H9 (cell line): ENCODE measurements around the gene HMOX2. TPM values are rescaled to one million over a fixed set of nuclear protein-coding genes. Genes with fewer than 3 reads are reported as not detected.

ENCODE experiments used
- DNase-seq: peaks from one replicate; pipeline ENCODE4 v3.0.0-alpha.2; 2017
- H2AFZ ChIP-seq: one replicate; pipeline ENCODE4 v1.6.1; 2013; ENCODE audit warnings: mild to moderate bottlenecking, low read length, control low read depth, moderate library complexity
- H2AK5ac ChIP-seq: 2 replicates; pipeline ENCODE4 v1.6.1; 2013; ENCODE audit warnings: low read length, control low read depth, mixed read lengths; ENCODE audit not compliant: insufficient read length
- H2BK120ac ChIP-seq: one replicate; pipeline ENCODE4 v1.6.1; 2013; ENCODE audit warnings: low read depth, mild to moderate bottlenecking, low read length, control low read depth, inconsistent platforms; ENCODE audit not compliant: poor library complexity, severe bottlenecking
- H2BK12ac ChIP-seq: 2 replicates; pipeline ENCODE4 v1.6.1; 2013; ENCODE audit warnings: low read length, control low read depth, mixed read lengths, low read depth; ENCODE audit not compliant: insufficient read length
- H2BK15ac ChIP-seq: 2 replicates; pipeline ENCODE4 v1.6.1; 2013; ENCODE audit warnings: low read depth, low read length, control low read depth
- H2BK20ac ChIP-seq: one replicate; pipeline ENCODE4 v1.6.1; 2013; ENCODE audit warnings: low read depth, mild to moderate bottlenecking, low read length, control low read depth, inconsistent platforms; ENCODE audit not compliant: poor library complexity, severe bottlenecking
- H2BK5ac ChIP-seq: 2 replicates; pipeline ENCODE4 v1.6.1; 2013; ENCODE audit warnings: low read length, control low read depth, mixed read lengths; ENCODE audit not compliant: insufficient read length
- H3K14ac ChIP-seq: 2 replicates; pipeline ENCODE4 v1.6.1; 2013; ENCODE audit warnings: low read length, control low read depth; ENCODE audit not compliant: insufficient read depth
- H3K18ac ChIP-seq: 2 replicates; pipeline ENCODE4 v1.6.1; 2013; ENCODE audit warnings: low read depth, mild to moderate bottlenecking, mixed read lengths, low read length, control low read depth; ENCODE audit not compliant: insufficient read length
- H3K23ac ChIP-seq: 2 replicates; pipeline ENCODE4 v1.6.1; 2013; ENCODE audit warnings: low read length, control low read depth, mixed read lengths, low read depth; ENCODE audit not compliant: insufficient read length
- H3K23me2 ChIP-seq: 2 replicates; pipeline ENCODE4 v1.6.1; 2013; ENCODE audit warnings: low read depth, mild to moderate bottlenecking, mixed read lengths, low read length, control low read depth; ENCODE audit not compliant: insufficient read length, poor library complexity, severe bottlenecking
- H3K27ac ChIP-seq: 2 replicates; pipeline ENCODE4 v1.5.1; 2013; ENCODE audit warnings: low read length, control low read depth, mixed read lengths, low read depth; ENCODE audit not compliant: insufficient read length
- H3K27me3 ChIP-seq: 2 replicates; pipeline ENCODE4 v1.6.1; 2013; ENCODE audit warnings: low read length, control low read depth, inconsistent platforms; ENCODE audit not compliant: insufficient read depth
- H3K4ac ChIP-seq: 2 replicates; pipeline ENCODE4 v1.6.1; 2013; ENCODE audit warnings: low read depth, mild to moderate bottlenecking, control low read depth, inconsistent platforms, low read length, moderate library complexity
- H3K4me1 ChIP-seq: 2 replicates; pipeline ENCODE4 v1.6.1; 2013; ENCODE audit warnings: low read length, control low read depth, inconsistent platforms; ENCODE audit not compliant: insufficient read depth
- H3K4me2 ChIP-seq: 2 replicates; pipeline ENCODE4 v1.6.1; 2013; ENCODE audit warnings: low read length, control low read depth, mixed read lengths; ENCODE audit not compliant: insufficient read length, insufficient read depth
- H3K56ac ChIP-seq: 2 replicates; pipeline ENCODE4 v1.6.1; 2013; ENCODE audit warnings: low read depth, mild to moderate bottlenecking, mixed read lengths, low read length, control low read depth; ENCODE audit not compliant: insufficient read length
- H3K79me1 ChIP-seq: 2 replicates; pipeline ENCODE4 v1.6.1; 2013; ENCODE audit warnings: low read depth, mild to moderate bottlenecking, moderate library complexity, low read length, control low read depth, inconsistent platforms; ENCODE audit not compliant: insufficient read depth, poor library complexity, severe bottlenecking
- H3K79me2 ChIP-seq: 2 replicates; pipeline ENCODE4 v1.6.1; 2013; ENCODE audit warnings: low read length, control low read depth, inconsistent platforms; ENCODE audit not compliant: insufficient read depth
- H3K9ac ChIP-seq: 2 replicates; pipeline ENCODE4 v1.6.1; 2013; ENCODE audit warnings: low read length, control low read depth, mixed read lengths; ENCODE audit not compliant: insufficient read length; ENCODE audit errors: extremely low read depth
- H3K9me3 ChIP-seq: one replicate; pipeline ENCODE4 v1.6.1; 2013; ENCODE audit warnings: low read depth, low read length, inconsistent platforms; ENCODE audit not compliant: control insufficient read depth
- H3T11ph ChIP-seq: one replicate; pipeline ENCODE4 v1.6.1; 2013; ENCODE audit warnings: mild to moderate bottlenecking, low read length, control low read depth, inconsistent platforms
- H4K20me1 ChIP-seq: one replicate; pipeline ENCODE4 v1.6.1; 2013; ENCODE audit not compliant: control insufficient read depth, insufficient read length, insufficient read depth
- H4K5ac ChIP-seq: 2 replicates; pipeline ENCODE4 v1.6.1; 2013; ENCODE audit warnings: low read depth, mild to moderate bottlenecking, mixed read lengths, low read length, control low read depth; ENCODE audit not compliant: insufficient read length
- H4K8ac ChIP-seq: replicated peaks from 2 replicates; pipeline ENCODE4 v1.6.1; 2013; ENCODE audit warnings: low read length, control low read depth, mixed read lengths, low read depth; ENCODE audit not compliant: insufficient read length
- H4K91ac ChIP-seq: 2 replicates; pipeline ENCODE4 v1.6.1; 2013; ENCODE audit warnings: low read depth, mild to moderate bottlenecking, moderate library complexity, mixed read lengths, low read length, control low read depth; ENCODE audit not compliant: insufficient read length
- H3K27ac Mint-ChIP-seq, 3 experiments: 2 replicates in 2 of 3; 3 replicates in 1 of 3; pipeline ENCODE4 v1.8.0; 2020 to 2021; ENCODE audit warnings: mixed read lengths in 3 of 3, mild to moderate bottlenecking in 1 of 3, moderate library complexity in 1 of 3
- H3K27me3 Mint-ChIP-seq: 2 replicates; pipeline ENCODE4 v1.8.0; 2021; ENCODE audit warnings: low read depth, mild to moderate bottlenecking, moderate library complexity, mixed read lengths
- H3K36me3 Mint-ChIP-seq, 3 experiments: 2 replicates in 2 of 3; 3 replicates in 1 of 3; pipeline ENCODE4 v1.8.0; 2020 to 2021; ENCODE audit warnings: low read depth in 3 of 3, mixed read lengths in 3 of 3; ENCODE audit not compliant: insufficient read depth in 1 of 3
- H3K4me1 Mint-ChIP-seq, 2 experiments: 2 replicates each; pipeline ENCODE4 v1.8.0; 2020; ENCODE audit warnings: mixed read lengths in 2 of 2
- H3K4me3 Mint-ChIP-seq, 2 experiments: 2 replicates in 1 of 2; 3 replicates in 1 of 2; pipeline ENCODE4 v1.8.0; 2020 to 2021; ENCODE audit warnings: mild to moderate bottlenecking in 2 of 2, mixed read lengths in 2 of 2, moderate library complexity in 1 of 2
- H3K9me3 Mint-ChIP-seq, 2 experiments: 2 replicates in 1 of 2; 3 replicates in 1 of 2; pipeline ENCODE4 v1.8.0; 2020; ENCODE audit warnings: mild to moderate bottlenecking in 2 of 2, mixed read lengths in 2 of 2, moderate library complexity in 1 of 2
- WGBS: extraction: QIAGEN DNeasy Blood & Tissue Kit; methylation state at CpG from one replicate; pipeline ENCODE4 v1.1.7; 2013; ENCODE audit warnings: missing lambda C conversion rate, low lambda C conversion rate, mixed read lengths; ENCODE audit not compliant: insufficient read length; ENCODE audit errors: extremely low coverage; 5-methylcytosine and 5-hydroxymethylcytosine counted together
- total RNA-seq: library from RNA; stranded (reverse); gene quantifications from 2 replicates; pipeline ENCODE4 v1.2.1, GENCODE V29; 2021
- TF ChIP-seq, protein P1 (sequence below): fragments of 200-600 bp; sonication (generic); conservative IDR thresholded peaks from 3 replicates; pipeline ENCODE4 v1.8.0; 2021; ENCODE audit warnings: antibody characterized with exemption, mild to moderate bottlenecking

Gene HMOX2
- total RNA-seq, 1 experiment from 2014 or later: 44.4 TPM

DNA sequence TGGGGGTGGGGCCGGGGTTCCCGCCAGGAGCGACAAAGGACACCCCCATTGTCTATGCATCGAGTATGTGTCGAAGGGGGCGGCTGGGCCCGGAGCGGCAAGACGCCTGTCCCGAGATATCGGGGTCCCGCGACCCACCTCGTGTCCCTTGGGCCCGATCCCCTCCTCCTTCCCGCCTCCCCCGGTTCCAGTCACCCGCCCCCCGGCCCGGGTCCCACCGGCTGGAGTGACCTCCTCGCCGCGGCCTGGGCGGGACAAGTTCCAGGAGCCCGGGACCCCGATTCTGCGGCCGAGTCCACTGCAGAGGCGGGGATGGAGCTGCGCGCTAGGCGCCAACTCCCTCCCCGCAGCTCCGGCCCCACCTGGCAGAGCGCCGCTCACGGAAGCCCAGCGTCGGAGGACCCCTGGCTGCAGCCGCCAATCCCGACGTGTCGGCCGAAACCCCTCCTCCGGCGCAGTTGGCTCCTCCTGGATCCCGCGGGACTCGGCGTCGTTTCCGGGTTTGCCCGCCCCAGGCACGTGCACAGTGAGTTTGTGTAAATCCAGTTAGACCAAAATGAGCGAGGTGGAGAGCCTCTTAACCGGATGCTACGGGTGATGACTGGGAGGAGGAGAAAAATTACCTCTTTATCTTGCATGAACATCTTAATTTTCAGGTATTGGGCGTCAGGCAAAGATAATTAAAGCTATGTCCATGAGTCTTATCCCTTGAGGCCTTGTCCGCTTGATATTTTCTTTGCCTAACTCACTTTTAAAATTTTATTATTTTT lies 1.8 kb upstream of the HMOX2 start, which contains the start of gene NMRAL1:
Gene NMRAL1, minus strand, starts transcription at position 434 of the 770 bp plus-strand sequence. CDS start 493 bp downstream, outside the sequence.
- peak within 1 kb of the TSS; percentile 94 for H3K14ac ChIP-seq
- H3K18ac ChIP-seq: peak within 1 kb of the TSS; percentile 65
- H2AFZ ChIP-seq: no peak within 1 kb of the TSS
- H3K9ac ChIP-seq: peak within 1 kb of the TSS; percentile 72
- H4K5ac ChIP-seq: no peak within 1 kb of the TSS
- no peak within 1 kb of the TSS for H2BK12ac ChIP-seq
- H3K4ac ChIP-seq: peak within 1 kb of the TSS; percentile 6; the same call in 1 of the 2 replicates
- H3K79me2 ChIP-seq: no peaks in the 10 kb centered on the region; the same call in 1 of the 2 replicates
- H2BK5ac ChIP-seq: no peak within 1 kb of the TSS
- no peak within 1 kb of the TSS for H4K91ac ChIP-seq
- Mint-ChIP-seq H3K36me3 (peaks cover 9 to 23% (median 23%) of the 10 kb centered on the region in 3 experiments), H3K9me3 (peaks cover 10 to 14% of the 10 kb centered on the region in 2 experiments), H3K4me3 (peak within 1 kb of the TSS; percentile 74 to 82), H3K27me3 (peaks cover 10% of the 10 kb centered on the region), H3K4me1 (peaks cover 19 to 24% of the 10 kb centered on the region in 2 experiments), H3K27ac (peak within 1 kb of the TSS; percentile 44 to 76 (median 75); a peak in 4 of 7 replicates)
- no peaks in the 10 kb centered on the region; the same call in 1 of the 2 replicates for H3K4me1 ChIP-seq
- no peaks in the 10 kb centered on the region for H3K9me3 ChIP-seq
- peak within 1 kb of the TSS; percentile 51 for H3K4me2 ChIP-seq
- no peaks in the 10 kb centered on the region for H4K20me1 ChIP-seq
- H2BK20ac ChIP-seq: no peak within 1 kb of the TSS
- H2BK15ac ChIP-seq: no peak within 1 kb of the TSS
- H3K27me3 ChIP-seq: no peaks in the 10 kb centered on the region
- no peak within 1 kb of the TSS for H3K27ac ChIP-seq
- H2AK5ac ChIP-seq: no peak within 1 kb of the TSS
- no peak within 1 kb of the TSS for H2BK120ac ChIP-seq
- no peak within 1 kb of the TSS for H3K56ac ChIP-seq
- DNase-seq: peak; percentile 96
- peaks cover 12% of the 10 kb centered on the region for H3K23me2 ChIP-seq
- no CpG with 5 or more reads among the region's 60 CpGs for WGBS
- TF ChIP-seq, protein P1, sequence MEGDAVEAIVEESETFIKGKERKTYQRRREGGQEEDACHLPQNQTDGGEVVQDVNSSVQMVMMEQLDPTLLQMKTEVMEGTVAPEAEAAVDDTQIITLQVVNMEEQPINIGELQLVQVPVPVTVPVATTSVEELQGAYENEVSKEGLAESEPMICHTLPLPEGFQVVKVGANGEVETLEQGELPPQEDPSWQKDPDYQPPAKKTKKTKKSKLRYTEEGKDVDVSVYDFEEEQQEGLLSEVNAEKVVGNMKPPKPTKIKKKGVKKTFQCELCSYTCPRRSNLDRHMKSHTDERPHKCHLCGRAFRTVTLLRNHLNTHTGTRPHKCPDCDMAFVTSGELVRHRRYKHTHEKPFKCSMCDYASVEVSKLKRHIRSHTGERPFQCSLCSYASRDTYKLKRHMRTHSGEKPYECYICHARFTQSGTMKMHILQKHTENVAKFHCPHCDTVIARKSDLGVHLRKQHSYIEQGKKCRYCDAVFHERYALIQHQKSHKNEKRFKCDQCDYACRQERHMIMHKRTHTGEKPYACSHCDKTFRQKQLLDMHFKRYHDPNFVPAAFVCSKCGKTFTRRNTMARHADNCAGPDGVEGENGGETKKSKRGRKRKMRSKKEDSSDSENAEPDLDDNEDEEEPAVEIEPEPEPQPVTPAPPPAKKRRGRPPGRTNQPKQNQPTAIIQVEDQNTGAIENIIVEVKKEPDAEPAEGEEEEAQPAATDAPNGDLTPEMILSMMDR: no peak
- no peak within 1 kb of the TSS for H3T11ph ChIP-seq
- H4K8ac ChIP-seq: no peak within 1 kb of the TSS
- H3K23ac ChIP-seq: no peak within 1 kb of the TSS
- no peaks in the 10 kb centered on the region for H3K79me1 ChIP-seq
